Cardiac fibroblast (primary cell): Measurements from ENCODE around the gene ZNF346.
"Not testable (repeated sequence)": the region's sequence is repeated elsewhere in the genome, so short reads cannot be mapped to it uniquely, and the experiment has no call there.

Experiments used
- DNase-seq, 2 donors: peaks; one replicate each; pipeline versions ENCODE4 v3.0.0 to v3.0.0-alpha.2; 2010; ENCODE audit warnings: low read depth in 2 of 2
- H3K4me3 ChIP-seq, 2 donors: replicated peaks in 1 of 2; 1 replicate in 1 of 2; 2 replicates in 1 of 2; pipeline ENCODE4 v1.5.1; 2011; ENCODE audit warnings: low read depth in 2 of 2, low read length in 2 of 2, mild to moderate bottlenecking in 2 of 2, moderate library complexity in 1 of 2
- TF ChIP-seq, protein P1 (sequence below): IDR thresholded peaks from one replicate; pipeline ENCODE4 v1.5.1; 2011; ENCODE audit warnings: low read depth, mild to moderate bottlenecking, low read length, inconsistent platforms

The ZNF346 gene

DNA sequence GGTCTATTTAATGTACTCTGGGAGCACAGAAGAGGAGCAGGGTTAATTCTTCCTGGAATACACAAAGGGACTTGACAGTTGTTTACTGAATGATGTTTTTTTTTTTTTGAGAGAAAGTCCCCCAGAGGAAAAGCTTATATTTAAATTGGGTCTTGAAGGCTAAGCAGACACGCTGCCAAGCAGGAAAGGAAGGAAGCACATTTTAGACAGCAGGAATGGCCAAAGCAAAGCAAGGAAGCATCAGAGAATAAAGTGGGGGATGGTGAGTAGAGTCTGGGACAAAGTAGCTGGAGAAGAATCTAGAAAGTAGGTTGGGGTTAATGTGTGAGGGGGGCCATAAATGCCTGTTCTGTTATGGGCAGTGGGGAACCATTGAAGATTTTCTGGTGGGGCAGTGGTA is 21.5 kb downstream of the ZNF346 start:
- no peak for DNase-seq
- TF ChIP-seq, protein P1, sequence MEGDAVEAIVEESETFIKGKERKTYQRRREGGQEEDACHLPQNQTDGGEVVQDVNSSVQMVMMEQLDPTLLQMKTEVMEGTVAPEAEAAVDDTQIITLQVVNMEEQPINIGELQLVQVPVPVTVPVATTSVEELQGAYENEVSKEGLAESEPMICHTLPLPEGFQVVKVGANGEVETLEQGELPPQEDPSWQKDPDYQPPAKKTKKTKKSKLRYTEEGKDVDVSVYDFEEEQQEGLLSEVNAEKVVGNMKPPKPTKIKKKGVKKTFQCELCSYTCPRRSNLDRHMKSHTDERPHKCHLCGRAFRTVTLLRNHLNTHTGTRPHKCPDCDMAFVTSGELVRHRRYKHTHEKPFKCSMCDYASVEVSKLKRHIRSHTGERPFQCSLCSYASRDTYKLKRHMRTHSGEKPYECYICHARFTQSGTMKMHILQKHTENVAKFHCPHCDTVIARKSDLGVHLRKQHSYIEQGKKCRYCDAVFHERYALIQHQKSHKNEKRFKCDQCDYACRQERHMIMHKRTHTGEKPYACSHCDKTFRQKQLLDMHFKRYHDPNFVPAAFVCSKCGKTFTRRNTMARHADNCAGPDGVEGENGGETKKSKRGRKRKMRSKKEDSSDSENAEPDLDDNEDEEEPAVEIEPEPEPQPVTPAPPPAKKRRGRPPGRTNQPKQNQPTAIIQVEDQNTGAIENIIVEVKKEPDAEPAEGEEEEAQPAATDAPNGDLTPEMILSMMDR = no peak
- H3K4me3 ChIP-seq = no peak overlapping the region

DNA sequence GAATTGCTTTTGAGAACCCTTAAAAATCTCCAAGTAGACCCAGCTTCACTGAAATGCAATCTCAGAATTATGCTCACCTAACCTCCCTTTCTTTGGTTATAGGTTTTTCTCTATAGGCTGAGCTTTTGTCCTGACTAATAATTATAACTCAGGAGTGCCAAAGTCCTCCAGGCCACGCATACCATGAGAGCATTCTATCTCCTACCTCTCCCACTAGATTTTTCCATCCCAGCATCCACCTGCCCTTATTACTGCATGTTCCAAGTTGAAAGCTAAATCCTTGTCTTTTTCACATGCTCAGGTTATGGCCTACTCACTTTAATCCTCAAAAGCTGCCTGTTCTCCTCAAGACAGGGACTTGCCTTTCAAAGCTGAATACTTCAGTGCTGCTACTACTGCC is 22.1 kb downstream of the ZNF346 start:
- TF ChIP-seq, protein P1 = no peak
- no peak for DNase-seq
- no peak overlapping the region for H3K4me3 ChIP-seq

- TF ChIP-seq, protein P1 = no peak
Observed at GRCh38 chr5:177045631-177046030, 23.1 kb downstream of the ZNF346 start.

GRCh38 chr5:177048531-177048930 is 26.0 kb downstream of the ZNF346 start:
- H3K4me3 ChIP-seq, DNase-seq: not testable (repeated sequence)

More at GRCh38 chr5:177045631-177046030, 23.1 kb downstream of the ZNF346 start:
- DNase-seq = no peak
- no peak overlapping the region for H3K4me3 ChIP-seq

- no peak overlapping the region for H3K4me3 ChIP-seq
- no peak for DNase-seq
- TF ChIP-seq, protein P1 = no peak
Observed at GRCh38 chr5:177049285-177049684, 26.8 kb downstream of the ZNF346 start.

GRCh38 chr5:177064500-177065277 is 42.2 kb downstream of the ZNF346 start:
- no peak overlapping the region for H3K4me3 ChIP-seq
- TF ChIP-seq, protein P1 = no peak
- no peak for DNase-seq

GRCh38 chr5:177065491-177065890 is 43.0 kb downstream of the ZNF346 start:
- DNase-seq = no peak
- no peak overlapping the region for H3K4me3 ChIP-seq
- TF ChIP-seq, protein P1 = no peak
